Measurements from ENCODE around the gene DSG3.

DNA sequence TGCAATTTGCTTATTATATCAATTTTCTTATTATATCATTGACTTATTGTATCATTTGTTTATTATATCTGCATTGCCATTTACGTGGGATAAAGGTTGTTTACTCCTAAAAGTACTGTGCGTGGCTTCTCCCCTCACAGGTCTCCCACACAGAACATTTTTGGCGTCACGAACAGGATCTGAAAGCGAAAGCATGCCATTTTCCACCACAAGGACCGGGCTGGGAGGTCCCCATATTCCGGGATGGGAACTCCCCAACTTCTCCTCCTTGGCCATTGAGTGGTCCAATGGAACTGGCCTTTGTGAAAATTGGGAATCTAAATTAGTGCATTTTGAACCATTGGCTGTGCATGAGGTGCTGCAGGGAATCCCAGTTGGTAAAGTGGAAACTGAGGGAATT lies 45.6 kb downstream of the DSG3 start:
- TF ChIP-seq, protein P1, sequence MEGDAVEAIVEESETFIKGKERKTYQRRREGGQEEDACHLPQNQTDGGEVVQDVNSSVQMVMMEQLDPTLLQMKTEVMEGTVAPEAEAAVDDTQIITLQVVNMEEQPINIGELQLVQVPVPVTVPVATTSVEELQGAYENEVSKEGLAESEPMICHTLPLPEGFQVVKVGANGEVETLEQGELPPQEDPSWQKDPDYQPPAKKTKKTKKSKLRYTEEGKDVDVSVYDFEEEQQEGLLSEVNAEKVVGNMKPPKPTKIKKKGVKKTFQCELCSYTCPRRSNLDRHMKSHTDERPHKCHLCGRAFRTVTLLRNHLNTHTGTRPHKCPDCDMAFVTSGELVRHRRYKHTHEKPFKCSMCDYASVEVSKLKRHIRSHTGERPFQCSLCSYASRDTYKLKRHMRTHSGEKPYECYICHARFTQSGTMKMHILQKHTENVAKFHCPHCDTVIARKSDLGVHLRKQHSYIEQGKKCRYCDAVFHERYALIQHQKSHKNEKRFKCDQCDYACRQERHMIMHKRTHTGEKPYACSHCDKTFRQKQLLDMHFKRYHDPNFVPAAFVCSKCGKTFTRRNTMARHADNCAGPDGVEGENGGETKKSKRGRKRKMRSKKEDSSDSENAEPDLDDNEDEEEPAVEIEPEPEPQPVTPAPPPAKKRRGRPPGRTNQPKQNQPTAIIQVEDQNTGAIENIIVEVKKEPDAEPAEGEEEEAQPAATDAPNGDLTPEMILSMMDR (IDR thresholded peaks at IDR 0.05), result no peak
- no peak for TF ChIP-seq POLR2A (IDR thresholded peaks at IDR 0.05)
